Inferior parietal cortex (tissue), 1 donor: ENCODE results near the gene KIF19.

Experiments used
- DNase-seq: peaks from one replicate; pipeline ENCODE4 v3.0.0-alpha.2; 2016; ENCODE audit errors: extremely low spot score

Gene KIF19

GRCh38 chr17:74361230-74362068 is 35.4 kb downstream of the KIF19 start, which contains the start of gene BTBD17:
TSS of gene BTBD17 (minus strand) at chr17:74361868. CDS start at chr17:74361819, 49 bp downstream.
- peak; percentile 43 for DNase-seq

- no peak for DNase-seq
Measured at GRCh38 chr17:74362069-74362405, 36.0 kb downstream of the KIF19 start.

- DNase-seq = no peak
Measured at GRCh38 chr17:74362810-74363498, 36.9 kb downstream of the KIF19 start.

- DNase-seq = no peak
Measured at GRCh38 chr17:74367206-74367605, 41.2 kb downstream of the KIF19 start, which contains the start of gene GPR142. TSS of gene GPR142 (plus strand) at chr17:74367506. CDS start at chr17:74369541, 2,035 bp downstream.

- DNase-seq = peak; percentile 78
Measured at GRCh38 chr17:74368341-74369081, 42.5 kb downstream of the KIF19 start.

GRCh38 chr17:74369221-74369620 is 43.2 kb downstream of the KIF19 start:
- no peak for DNase-seq

GRCh38 chr17:74369665-74370490 is 43.9 kb downstream of the KIF19 start:
- DNase-seq = no peak

GRCh38 chr17:74371653-74372147 is 45.7 kb downstream of the KIF19 start:
- no peak for DNase-seq

- DNase-seq = no peak
Measured at GRCh38 chr17:74372426-74372825, 46.4 kb downstream of the KIF19 start.

GRCh38 chr17:74373838-74374606 is 48.0 kb downstream of the KIF19 start:
- DNase-seq = peak; percentile 79

GRCh38 chr17:74374858-74375257 is 48.8 kb downstream of the KIF19 start:
- DNase-seq = no peak

- DNase-seq = peak; percentile 84
Measured at GRCh38 chr17:74379495-74380085, 53.6 kb downstream of the KIF19 start.

GRCh38 chr17:74380086-74380958 is 54.3 kb downstream of the KIF19 start:
- no peak for DNase-seq

- DNase-seq = no peak
Measured at GRCh38 chr17:74380959-74381808, 55.2 kb downstream of the KIF19 start.

GRCh38 chr17:74383141-74383540 is 57.1 kb downstream of the KIF19 start:
- DNase-seq = no peak

GRCh38 chr17:74385201-74385600 is 59.2 kb downstream of the KIF19 start:
- DNase-seq = no peak

GRCh38 chr17:74386386-74386785 is 60.4 kb downstream of the KIF19 start:
- no peak for DNase-seq
